ENCODE data around the gene SOX5. TPM values are rescaled to one million over a fixed set of nuclear protein-coding genes. Genes with fewer than 3 reads are reported as not detected.

The SOX5 gene
- total and polyA plus RNA-seq, 2 experiments from 2014 or later: 1.0 to 4.7 TPM

- peaks cover 2% of the 10 kb centered on the region for H3K27me3 Mint-ChIP-seq (ENCODE audit: insufficient read depth, low read depth, poor library complexity)
- Histone ChIP-seq H3K27me3 (ENCODE audit: insufficient read depth) (no peaks in the 10 kb centered on the region), H2AFZ (no peak overlapping the region), H4K20me1 (replicated peaks; ENCODE audit: insufficient read depth) (no peaks in the 10 kb centered on the region), H3K4me1 (ENCODE audit: insufficient read depth) (no peaks in the 10 kb centered on the region), H3K9me2 (ENCODE audit: insufficient read depth) (peaks cover 2% of the 10 kb centered on the region; the same call in 1 of the 2 replicates), H3K4me3 (no peak overlapping the region), H3K36me3 (ENCODE audit: insufficient read depth) (no peaks in the 10 kb centered on the region), H3K79me2 (replicated peaks; ENCODE audit: insufficient read depth) (no peaks in the 10 kb centered on the region), H3F3A (replicated peaks; ENCODE audit: low read depth) (no peaks in the 10 kb centered on the region), H3K27ac (ENCODE audit: low read depth) (no peak overlapping the region), H3K4me2 (no peak overlapping the region)
- H3K9me3 Mint-ChIP-seq: peaks cover 18% of the 10 kb centered on the region
- TF ChIP-seq EZH2 (IDR thresholded peaks at IDR 0.05; ENCODE audit: low read depth, unreplicated experiment) (no peak), CTCF (conservative IDR thresholded peaks at IDR 0.05; ENCODE audit: low read depth in 2 of 2) (no peak), POLR2AphosphoS5 (IDR thresholded peaks at IDR 0.05; ENCODE audit: low read depth) (no peak), ZNF331 (CRISPR knock-in tag; IDR thresholded peaks at IDR 0.05; ENCODE audit: low read depth) (no peak), CREB1 (CRISPR knock-in tag; IDR thresholded peaks at IDR 0.05; ENCODE audit: low read depth) (no peak), STAT1 (IDR thresholded peaks at IDR 0.05; ENCODE audit: unreplicated experiment) (no peak), ETS1 (IDR thresholded peaks at IDR 0.05) (no peak), NANOG (IDR thresholded peaks at IDR 0.05; ENCODE audit: borderline replicate concordance) (no peak), REST (IDR thresholded peaks at IDR 0.05; ENCODE audit: unreplicated experiment) (no peak), EZH2phosphoT487 (IDR thresholded peaks at IDR 0.05; ENCODE audit: unreplicated experiment) (no peak), ZNF462 (CRISPR knock-in tag; IDR thresholded peaks at IDR 0.05) (no peak), JUNB (IDR thresholded peaks at IDR 0.05; ENCODE audit: unreplicated experiment) (no peak), ZNF114 (CRISPR knock-in tag; IDR thresholded peaks at IDR 0.05) (no peak)
- H3K36me3 Mint-ChIP-seq (ENCODE audit: low read depth): peaks cover 12% of the 10 kb centered on the region
- no peak overlapping the region for H3K4me3 Mint-ChIP-seq
- no peak for ATAC-seq
- DNase-seq (ENCODE audit: low spot score): no peak
- no peaks in the 10 kb centered on the region for H3K4me1 Mint-ChIP-seq
- no peak overlapping the region for H3K27ac Mint-ChIP-seq
Measured at GRCh38 chr12:23862701-23863100, 86.8 kb downstream of the SOX5 start.
